B cell (primary cell): ENCODE measurements around the gene FOXP4. TPM values are rescaled to one million over a fixed set of nuclear protein-coding genes. Genes with fewer than 3 reads are reported as not detected.

Experiments
- ATAC-seq: fragments of 200-7000 bp; cut with Tn5 transposase; one replicate; pipeline ENCODE4 v1.10.0; 2021; ENCODE audit warnings: low read depth, mild to moderate bottlenecking, moderate number of reproducible peaks, moderate library complexity
- CTCF ChIA-PET: fragments of 350-600 bp; sonication (Branson Sonifier 250); formaldehyde crosslinking; loops from one replicate; lab custom pipeline; 2021; ENCODE audit warnings: antibody characterized with exemption, inconsistent platforms; lab: Charles Lee
- POLR2A ChIA-PET: fragments of 350-600 bp; sonication (Branson Sonifier 250); formaldehyde crosslinking; loops from one replicate; lab custom pipeline; 2021; ENCODE audit warnings: antibody characterized with exemption; lab: Charles Lee
- DNase-seq: peaks from one replicate; pipeline ENCODE4 v3.0.0; 2013
- H2AFZ ChIP-seq: 2 replicates; pipeline ENCODE4 v1.6.1; 2012; ENCODE audit warnings: mild to moderate bottlenecking, low read depth, low read length; ENCODE audit not compliant: insufficient read depth, poor library complexity, severe bottlenecking
- H3K27ac ChIP-seq, 2 donors: 1 replicate in 1 of 2; 2 replicates in 1 of 2; pipeline ENCODE4 v1.5.1; 2012 to 2013; ENCODE audit warnings: low read length in 2 of 2, mild to moderate bottlenecking in 2 of 2, moderate library complexity in 1 of 2
- H3K27me3 ChIP-seq, 4 experiments: fragments of 200-600 bp in 1 of 4; sonication (generic) in 1 of 4; replicated peaks in 1 of 4; 1 replicate in 2 of 4; 2 replicates in 2 of 4; pipeline versions ENCODE4 v1.6.1 to v1.7.0; 2013 to 2016; ENCODE audit warnings: low read length in 3 of 4, mild to moderate bottlenecking in 2 of 4, mixed read lengths in 1 of 4, moderate library complexity in 1 of 4; ENCODE audit not compliant: insufficient read depth in 4 of 4, control insufficient read depth in 3 of 4; ENCODE audit errors: control extremely low read depth in 1 of 4
- H3K36me3 ChIP-seq, 2 experiments: replicated peaks in 1 of 2; 1 replicate in 1 of 2; 2 replicates in 1 of 2; pipeline versions ENCODE4 v1.6.1 to v1.7.1; 2013; ENCODE audit warnings: low read length in 1 of 2; ENCODE audit not compliant: insufficient read depth in 2 of 2, control insufficient read depth in 1 of 2; ENCODE audit errors: control extremely low read depth in 1 of 2, extremely low read depth in 1 of 2
- H3K4me1 ChIP-seq, 2 donors: fragments of 200-600 bp in 1 of 2; sonication (generic) in 1 of 2; 1 replicate in 1 of 2; 2 replicates in 1 of 2; pipeline versions ENCODE4 v1.5.1 to v1.6.1; 2013 to 2017; ENCODE audit warnings: low read length in 2 of 2; ENCODE audit not compliant: control insufficient read depth in 2 of 2, insufficient read depth in 2 of 2
- H3K4me2 ChIP-seq: replicated peaks from 2 replicates; pipeline ENCODE3; 2012; ENCODE audit warnings: mild to moderate bottlenecking, low read depth, low read length; ENCODE audit not compliant: poor library complexity, severe bottlenecking
- H3K4me3 ChIP-seq, 5 experiments: fragments of 200-600 bp in 1 of 5; sonication (generic) in 1 of 5; 1 replicate in 3 of 5; 2 replicates in 2 of 5; pipeline versions ENCODE4 v1.5.1 to v1.7.0; 2011 to 2016; ENCODE audit warnings: low read length in 4 of 5, mild to moderate bottlenecking in 4 of 5, low read depth in 2 of 5, control low read depth in 1 of 5, moderate library complexity in 1 of 5; ENCODE audit not compliant: insufficient read depth in 1 of 5; ENCODE audit errors: control extremely low read depth in 1 of 5, extremely low read depth in 1 of 5
- H3K79me2 ChIP-seq: fragments of 200-600 bp; sonication (generic); one replicate; pipeline ENCODE4 v1.6.0; 2016; ENCODE audit warnings: low read length; ENCODE audit not compliant: control insufficient read depth, insufficient read depth
- H3K9ac ChIP-seq: fragments of 200-600 bp; sonication (generic); 2 replicates; pipeline ENCODE4 v1.6.1; 2017; ENCODE audit warnings: mild to moderate bottlenecking, low read length, moderate library complexity
- H3K9me3 ChIP-seq, 3 donors: one replicate each; pipeline versions ENCODE4 v1.6.1 to v1.7.1; 2013; ENCODE audit warnings: low read length in 2 of 3; ENCODE audit not compliant: control insufficient read depth in 2 of 3, insufficient read depth in 1 of 3; ENCODE audit errors: control extremely low read depth in 1 of 3
- H4K20me1 ChIP-seq: 2 replicates; pipeline ENCODE4 v1.6.0; 2012; ENCODE audit warnings: mild to moderate bottlenecking, low read length; ENCODE audit not compliant: insufficient read depth, control insufficient read depth, poor library complexity, severe bottlenecking
- H3K27ac Mint-ChIP-seq: one replicate; pipeline ENCODE4 v1.8.0; 2021; ENCODE audit warnings: mixed read lengths
- H3K27me3 Mint-ChIP-seq: one replicate; pipeline ENCODE4 v1.8.0; 2021; ENCODE audit warnings: mixed read lengths
- H3K4me1 Mint-ChIP-seq: one replicate; pipeline ENCODE4 v1.8.0; 2021; ENCODE audit warnings: mixed read lengths
- H3K4me3 Mint-ChIP-seq: one replicate; pipeline ENCODE4 v1.8.0; 2021; ENCODE audit warnings: mixed read lengths
- H3K9me3 Mint-ChIP-seq: one replicate; pipeline ENCODE4 v1.8.0; 2022; ENCODE audit warnings: mixed read lengths; ENCODE audit not compliant: insufficient read depth
- CTCF ChIP-seq: fragments of 200-600 bp; IDR thresholded peaks from one replicate; pipeline ENCODE4 v1.8.0; 2022; ENCODE audit warnings: antibody characterized with exemption, mild to moderate bottlenecking
- EZH2 ChIP-seq: IDR thresholded peaks from 2 replicates; pipeline ENCODE4 v1.6.1; 2012; ENCODE audit warnings: borderline replicate concordance, low read depth, mild to moderate bottlenecking, moderate library complexity, low read length; ENCODE audit not compliant: insufficient read depth, poor library complexity, severe bottlenecking
- WGBS: methylation state at CpG from one replicate; pipeline ENCODE4 v1.1.5; 2013; ENCODE audit warnings: missing lambda C conversion rate; ENCODE audit not compliant: insufficient coverage; 5-methylcytosine and 5-hydroxymethylcytosine counted together
- intact Hi-C: fragments of 100-400 bp; cut with micrococcal nuclease; formaldehyde crosslinking; loops from one replicate; pipeline ENCODE4 v1.10.0; 2022
- polyA plus RNA-seq: library from polyadenylated mRNA; depleted of rRNA; stranded (reverse); fragments of >200 nt; gene quantifications from 2 replicates; pipeline ENCODE4 v1.2.3, GENCODE V29; 2012
- total RNA-seq, 2 donors: library from RNA; stranded (reverse); fragments of 120-200 nt in 1 of 2; gene quantifications; 1 replicate in 1 of 2; 2 replicates in 1 of 2; pipeline versions ENCODE4 v1.2.3 to v1.2.4, GENCODE V29; 2013 to 2022

Gene FOXP4
- total and polyA plus RNA-seq, 2 donors (not counting 1 experiment from before 2014, with no cell fraction given) = 17.0 to 38.7 TPM

GRCh38 chr6:41563060-41563776, 17.0 kb downstream of the FOXP4 start:
- ChIA-PET POLR2A (no interaction called here), CTCF (interaction anchor here (1.7 kb wide), 1 partner anchor 99 kb away, joined by 3 read pairs; no protein-coding TSS in a partner anchor)
- Mint-ChIP-seq H3K9me3 (no peaks in the 10 kb centered on the region), H3K4me1 (peaks cover 33% of the 10 kb centered on the region), H3K27me3 (no peaks in the 10 kb centered on the region), H3K27ac (no peak overlapping the region), H3K4me3 (no peak overlapping the region)
- ATAC-seq = no peak
- 80% methylated on average over 5 of the region's 8 CpGs for WGBS
- Histone ChIP-seq H3K9ac (no peak overlapping the region), H3K27ac (no peak overlapping the region), H3K4me3 (no peak overlapping the region), H3K4me2 (no peak overlapping the region), H3K36me3 (peaks cover 0 to 26% of the 10 kb centered on the region in 2 experiments), H3K79me2 (peaks cover 24% of the 10 kb centered on the region), H2AFZ (no peak overlapping the region), H3K27me3 (no peaks in the 10 kb centered on the region), H4K20me1 (peaks cover 32% of the 10 kb centered on the region), H3K9me3 (no peaks in the 10 kb centered on the region), H3K4me1 (peaks cover 16 to 24% of the 10 kb centered on the region in 2 donors)
- intact Hi-C loops = loop anchor here (5.0 kb wide), 1 partner anchor 56 kb away; no protein-coding TSS in a partner anchor
- TF ChIP-seq EZH2 = no peak
- no peak for TF ChIP-seq CTCF
- no peak for DNase-seq
